ENCODE results near the gene ANGPTL8. TPM values are rescaled to one million over a fixed set of nuclear protein-coding genes. Genes with fewer than 3 reads are reported as not detected.

Gene ANGPTL8
- polyA plus RNA-seq, 2 of the 4 experiments (the other 2 are of a cell fraction): 0.12 TPM; not detected in 1

- CTCF ChIA-PET: no interaction called here
- Histone ChIP-seq H3K4me2 (no peak overlapping the region), H3K9me3 (0 out of 3 replicates have a peak, but pooled peaks cover 2% of the 10 kb centered on the region), H3K4me1 (no peaks in the 10 kb centered on the region), H3K4me3 (no peak overlapping the region), H3K27ac (no peak overlapping the region)
- 100% methylated on average over 1 of the region's 1 CpG for WGBS (ENCODE audit: missing lambda C conversion rate)
- no peak for DNase-seq (ENCODE audit: low read depth in 1 of 2, low spot score in 1 of 2)
- no peak for ATAC-seq
- TF ChIP-seq NR3C1 (IDR thresholded peaks at IDR 0.05) (no peak), POLR2AphosphoS2 (conservative IDR thresholded peaks at IDR 0.05; ENCODE audit: low read length) (no peak), CHD4 (IDR thresholded peaks at IDR 0.05; ENCODE audit: borderline replicate concordance) (no peak), KDM1A (IDR thresholded peaks at IDR 0.05; ENCODE audit: low read depth) (0 out of 2 replicates have a peak, but pooled peaks have one; percentile 21), CHD2 (IDR thresholded peaks at IDR 0.05; ENCODE audit: low read length, partially characterized antibody) (no peak), TFCP2L1 (CRISPR knock-in tag; IDR thresholded peaks at IDR 0.05) (no peak)
- no peak for FAIRE-seq
- POLR2A ChIA-PET: no interaction called here
These were observed 12.7 kb upstream of the ANGPTL8 start for GRCh38 chr19:11226716-11227166.

- 61% methylated on average over 4 of the region's 14 CpGs for WGBS (ENCODE audit: missing lambda C conversion rate)
- H3K4me1 ChIP-seq: no peaks in the 10 kb centered on the region
- no peaks in the 10 kb centered on the region for H3K9me3 ChIP-seq
- peak in 1 of 2 experiments; percentile 58 for DNase-seq (ENCODE audit: low read depth in 1 of 2, low spot score in 1 of 2)
- H3K4me2 ChIP-seq: no peak overlapping the region
- POLR2A ChIA-PET: interaction anchor here (0.8 kb wide), 1 partner anchor 290 kb away, joined by 7 read pairs; no protein-coding TSS in a partner anchor
- H3K27ac ChIP-seq: no peak overlapping the region
- TF ChIP-seq RNF2 (IDR thresholded peaks at IDR 0.05; ENCODE audit: borderline replicate concordance, low read depth) (no peak), ESRRA (IDR thresholded peaks at IDR 0.05; ENCODE audit: borderline replicate concordance, low read length) (no peak), MYC (IDR thresholded peaks at IDR 0.05; ENCODE audit: borderline replicate concordance, low read length) (no peak), ZC3H11A (IDR thresholded peaks at IDR 0.05) (no peak), PBX3 (IDR thresholded peaks at IDR 0.05) (no peak), USF2 (IDR thresholded peaks at IDR 0.05) (no peak), CTCF (IDR thresholded peaks at IDR 0.05) (0 out of 3 replicates have a peak, but pooled peaks have one; percentile 1)
- FAIRE-seq: no peak
- CTCF ChIA-PET: interaction anchor here (0.9 to 1.0 kb wide), 2 partner anchors 22 to 101 kb away, joined by 4 to 5 read pairs; no protein-coding TSS in a partner anchor
- H3K4me3 ChIP-seq: no peak overlapping the region
- ATAC-seq: peak; percentile 64 to 80; a peak in 5 of 6 replicates
These were observed 12.1 kb upstream of the ANGPTL8 start for GRCh38 chr19:11227195-11227886.

- Histone ChIP-seq H3K4me3 (no peak overlapping the region), H3K9me3 (no peaks in the 10 kb centered on the region), H3K27ac (no peak overlapping the region), H3K4me2 (no peak overlapping the region), H3K4me1 (no peaks in the 10 kb centered on the region)
- DNase-seq (ENCODE audit: low read depth in 1 of 2, low spot score in 1 of 2) (no peak), FAIRE-seq (no peak), ATAC-seq (no peak)
- WGBS (ENCODE audit: missing lambda C conversion rate): 88% methylated on average over 5 of the region's 7 CpGs
- CTCF ChIA-PET: interaction anchor here (1.0 to 3.4 kb wide), 2 partner anchors 12 kb away, joined by 3 to 12 read pairs; no protein-coding TSS in a partner anchor
- POLR2A ChIA-PET: no interaction called here
- no peak for TF ChIP-seq SREBF2 (IDR thresholded peaks at IDR 0.05)
- no peak for TF ChIP-seq ELK1 (IDR thresholded peaks at IDR 0.05; ENCODE audit: low read depth, low read length)
- TF ChIP-seq HOXB5 (CRISPR knock-in tag; IDR thresholded peaks at IDR 0.05): no peak
- no peak for TF ChIP-seq CBX2 (IDR thresholded peaks at IDR 0.05; ENCODE audit: borderline replicate concordance, low read depth)
- TF ChIP-seq RCOR1 (IDR thresholded peaks at IDR 0.05; ENCODE audit: low read depth, low read length): no peak
- no peak for TF ChIP-seq HMGXB4 (CRISPR knock-in tag; IDR thresholded peaks at IDR 0.05; ENCODE audit: borderline replicate concordance)
- TF ChIP-seq HEYL (CRISPR knock-in tag; IDR thresholded peaks at IDR 0.05): no peak
These were observed 8.6 kb upstream of the ANGPTL8 start for GRCh38 chr19:11230621-11231386.

Data from A549 (cell line).